ENCODE data around the gene TPCN1. TPM values are rescaled to one million over a fixed set of nuclear protein-coding genes. Genes with fewer than 3 reads are reported as not detected.

The TPCN1 gene
- total RNA-seq, 1 donor from 2014 or later = 56.3 TPM

DNA sequence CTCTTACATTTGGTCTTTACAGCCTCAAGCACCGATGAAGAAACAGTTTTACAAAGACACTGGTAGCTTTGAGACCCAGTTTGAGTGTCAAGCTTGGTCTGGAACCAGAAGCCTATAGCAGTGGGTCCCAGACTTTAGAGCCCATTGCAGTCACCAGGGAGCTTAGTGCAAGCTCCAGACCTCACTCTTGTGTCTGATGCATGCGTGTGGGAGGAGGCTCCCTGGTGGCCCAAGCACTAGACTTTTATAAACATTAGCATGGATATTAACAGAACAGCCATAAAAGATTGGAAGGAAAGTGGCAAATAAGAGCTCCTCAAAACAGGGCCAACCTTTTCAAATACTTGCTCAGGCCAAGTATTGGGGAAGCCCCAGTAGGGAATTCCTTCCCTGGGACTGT lies 68.1 kb downstream of the TPCN1 start:
- Histone ChIP-seq H3K4me1 (no peaks in the 10 kb centered on the region), H3K9me3 (no peaks in the 10 kb centered on the region), H3K27ac (no peak overlapping the region), H3K4me3 (no peak overlapping the region), H3K27me3 (no peaks in the 10 kb centered on the region), H3K36me3 (peaks cover 91 to 97% of the 10 kb centered on the region in 2 donors)
- intact Hi-C loops (cut with DNase I) = no loop called here
- TF ChIP-seq, protein P1, sequence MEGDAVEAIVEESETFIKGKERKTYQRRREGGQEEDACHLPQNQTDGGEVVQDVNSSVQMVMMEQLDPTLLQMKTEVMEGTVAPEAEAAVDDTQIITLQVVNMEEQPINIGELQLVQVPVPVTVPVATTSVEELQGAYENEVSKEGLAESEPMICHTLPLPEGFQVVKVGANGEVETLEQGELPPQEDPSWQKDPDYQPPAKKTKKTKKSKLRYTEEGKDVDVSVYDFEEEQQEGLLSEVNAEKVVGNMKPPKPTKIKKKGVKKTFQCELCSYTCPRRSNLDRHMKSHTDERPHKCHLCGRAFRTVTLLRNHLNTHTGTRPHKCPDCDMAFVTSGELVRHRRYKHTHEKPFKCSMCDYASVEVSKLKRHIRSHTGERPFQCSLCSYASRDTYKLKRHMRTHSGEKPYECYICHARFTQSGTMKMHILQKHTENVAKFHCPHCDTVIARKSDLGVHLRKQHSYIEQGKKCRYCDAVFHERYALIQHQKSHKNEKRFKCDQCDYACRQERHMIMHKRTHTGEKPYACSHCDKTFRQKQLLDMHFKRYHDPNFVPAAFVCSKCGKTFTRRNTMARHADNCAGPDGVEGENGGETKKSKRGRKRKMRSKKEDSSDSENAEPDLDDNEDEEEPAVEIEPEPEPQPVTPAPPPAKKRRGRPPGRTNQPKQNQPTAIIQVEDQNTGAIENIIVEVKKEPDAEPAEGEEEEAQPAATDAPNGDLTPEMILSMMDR (IDR thresholded peaks at IDR 0.05) = no peak
- no peak for DNase-seq (ENCODE audit: low spot score in 2 of 2)

DNA sequence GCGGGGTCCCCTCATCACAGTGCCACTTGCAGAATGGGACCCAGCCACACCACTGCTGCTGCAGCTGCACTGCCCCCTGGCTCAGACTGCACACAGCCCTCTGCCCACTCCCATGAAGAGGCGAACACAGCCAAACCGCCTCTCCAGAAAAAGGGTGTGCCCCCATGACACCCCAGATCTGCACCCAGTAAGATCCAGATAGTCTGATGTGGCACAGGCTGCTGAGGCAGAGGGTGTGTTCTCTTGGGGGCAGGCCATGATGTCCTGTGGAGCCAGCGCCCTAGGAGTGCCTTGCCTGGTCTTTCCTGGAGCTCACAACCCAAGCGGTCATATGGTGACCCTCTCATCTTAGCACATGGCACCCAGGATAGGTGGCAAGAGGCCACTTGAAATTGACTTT lies 69.2 kb downstream of the TPCN1 start:
- H3K27ac ChIP-seq = no peak overlapping the region
- TF ChIP-seq, protein P1 (IDR thresholded peaks at IDR 0.05) = no peak
- H3K36me3 ChIP-seq = peaks cover 94 to 97% of the 10 kb centered on the region in 2 donors
- no peaks in the 10 kb centered on the region for H3K9me3 ChIP-seq
- no peaks in the 10 kb centered on the region for H3K4me1 ChIP-seq
- intact Hi-C loops (cut with DNase I) = no loop called here
- no peaks in the 10 kb centered on the region for H3K27me3 ChIP-seq
- no peak overlapping the region for H3K4me3 ChIP-seq
- DNase-seq (ENCODE audit: low spot score in 2 of 2) = no peak

DNA sequence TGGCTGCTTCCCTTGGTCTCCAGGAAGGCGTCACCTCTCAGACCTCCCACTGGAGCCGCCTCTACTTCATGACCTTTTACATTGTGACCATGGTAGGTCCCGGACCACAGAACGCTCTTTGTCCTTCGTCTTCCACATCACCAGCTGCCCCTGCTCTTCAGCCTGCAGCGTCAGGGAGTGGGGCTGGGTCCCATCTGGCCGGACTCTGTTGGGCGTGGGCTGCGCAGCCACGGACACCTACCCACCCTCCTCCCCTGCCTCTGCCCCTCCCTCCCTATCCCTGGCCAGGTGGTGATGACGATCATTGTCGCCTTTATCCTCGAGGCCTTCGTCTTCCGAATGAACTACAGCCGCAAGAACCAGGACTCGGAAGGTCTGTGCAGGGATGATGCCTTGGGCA lies 70.3 kb downstream of the TPCN1 start:
- H3K36me3 ChIP-seq = peaks cover 94 to 97% of the 10 kb centered on the region in 2 donors
- H3K4me1 ChIP-seq = no peaks in the 10 kb centered on the region
- TF ChIP-seq, protein P1 (IDR thresholded peaks at IDR 0.05) = no peak
- H3K4me3 ChIP-seq = no peak overlapping the region
- H3K9me3 ChIP-seq = no peaks in the 10 kb centered on the region
- H3K27ac ChIP-seq = no peak overlapping the region
- DNase-seq (ENCODE audit: low spot score in 2 of 2) = no peak
- no peaks in the 10 kb centered on the region for H3K27me3 ChIP-seq
- intact Hi-C loops (cut with DNase I) = no loop called here

DNA sequence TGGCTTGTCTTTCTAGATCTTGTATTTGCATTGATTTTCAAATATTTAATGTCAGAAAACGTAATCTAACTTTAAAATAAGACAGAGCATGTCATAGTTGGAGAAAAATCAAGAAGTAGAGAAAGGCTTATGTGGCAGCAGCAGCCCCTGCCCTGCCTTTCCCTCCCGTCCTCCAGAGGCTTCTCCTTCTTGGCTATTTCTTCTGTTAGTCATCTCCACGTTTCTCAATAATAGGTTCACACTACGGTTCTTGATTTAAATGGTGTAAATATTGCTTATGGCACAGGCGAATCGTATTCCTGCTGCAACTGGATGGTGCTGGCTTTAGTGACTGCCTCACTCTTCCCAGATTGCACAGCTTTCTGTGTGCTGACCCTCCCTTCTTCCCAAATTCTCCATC lies 70.8 kb downstream of the TPCN1 start:
- H3K27ac ChIP-seq = no peak overlapping the region
- H3K36me3 ChIP-seq = peaks cover 94 to 97% of the 10 kb centered on the region in 2 donors
- TF ChIP-seq, protein P1 (IDR thresholded peaks at IDR 0.05) = no peak
- no peak overlapping the region for H3K4me3 ChIP-seq
- no peaks in the 10 kb centered on the region for H3K4me1 ChIP-seq
- no peaks in the 10 kb centered on the region for H3K9me3 ChIP-seq
- intact Hi-C loops (cut with DNase I) = no loop called here
- H3K27me3 ChIP-seq = no peaks in the 10 kb centered on the region
- DNase-seq (ENCODE audit: low spot score in 2 of 2) = no peak

DNA sequence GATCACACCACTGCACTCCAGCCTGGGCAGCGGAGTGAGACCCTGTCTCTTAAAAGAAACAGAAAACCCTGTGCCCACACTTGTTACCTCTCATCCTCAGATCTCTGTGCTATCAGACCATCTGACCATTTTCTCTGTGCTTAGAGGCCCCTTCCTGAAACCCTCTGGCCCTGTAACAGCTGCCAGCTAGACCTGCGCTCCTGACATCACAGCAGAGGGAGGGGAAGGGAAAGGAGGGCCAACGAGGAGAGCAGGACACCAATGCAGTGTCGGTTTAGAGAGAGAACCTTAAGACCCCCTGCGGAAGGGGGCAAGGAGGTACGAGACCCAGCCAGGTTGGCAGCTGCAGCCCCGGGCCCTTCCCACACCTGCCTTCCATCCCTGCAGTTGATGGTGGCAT lies 71.3 kb downstream of the TPCN1 start:
- H3K36me3 ChIP-seq = peaks cover 92 to 97% of the 10 kb centered on the region in 2 donors
- intact Hi-C loops (cut with DNase I) = no loop called here

More for the DNA sequence above, 71.3 kb downstream of the TPCN1 start:
- TF ChIP-seq, protein P1 (IDR thresholded peaks at IDR 0.05) = no peak
- H3K9me3 ChIP-seq = no peaks in the 10 kb centered on the region
- DNase-seq (ENCODE audit: low spot score in 2 of 2) = no peak
- H3K4me3 ChIP-seq = no peak overlapping the region
- H3K27ac ChIP-seq = peak overlapping the region in 1 of 2 donors; percentile 22
- peaks cover 0 to 4% of the 10 kb centered on the region in 2 donors for H3K4me1 ChIP-seq
- H3K27me3 ChIP-seq = no peaks in the 10 kb centered on the region

Data from ascending aorta (tissue), 2 donors.